ENCODE measurements around the gene TDRD15.

Gene TDRD15

GRCh38 chr2:21183306-21183705 is 59.5 kb downstream of the TDRD15 start:
- TF ChIP-seq CTCF (IDR thresholded peaks at IDR 0.05; ENCODE audit: control insufficient read depth, extremely low read depth, insufficient read depth), result no peak
- DNase-seq (ENCODE audit: low read depth), result no peak
- no peak overlapping the region for H3K4me3 ChIP-seq (ENCODE audit: low read depth, low read length)

GRCh38 chr2:21183726-21184125 is 60.0 kb downstream of the TDRD15 start:
- DNase-seq (ENCODE audit: low read depth), result no peak
- no peak overlapping the region for H3K4me3 ChIP-seq (ENCODE audit: low read depth, low read length)
- no peak for TF ChIP-seq CTCF (IDR thresholded peaks at IDR 0.05; ENCODE audit: control insufficient read depth, extremely low read depth, insufficient read depth)

GRCh38 chr2:21191535-21191934 is 67.8 kb downstream of the TDRD15 start:
- no peak for DNase-seq (ENCODE audit: low read depth)
- TF ChIP-seq CTCF (IDR thresholded peaks at IDR 0.05; ENCODE audit: control insufficient read depth, extremely low read depth, insufficient read depth), result no peak

More at GRCh38 chr2:21191535-21191934, 67.8 kb downstream of the TDRD15 start:
- no peak overlapping the region for H3K4me3 ChIP-seq (ENCODE audit: low read depth, low read length)

All from LNCaP clone FGC (cell line).